DOHH2 (cell line): ENCODE data around the gene DNAJB5.

Source experiments
- EZH2phosphoT487 ChIP-seq: fragments of 200-600 bp; sonication (generic); IDR thresholded peaks from 2 replicates; pipeline ENCODE4 v1.6.1; 2017; ENCODE audit warnings: borderline replicate concordance, mild to moderate bottlenecking, antibody characterized with exemption, low read length, moderate library complexity, mixed read lengths
- TF ChIP-seq, protein P1 (sequence below): fragments of 200-600 bp; sonication (generic); IDR thresholded peaks from one replicate; pipeline ENCODE4 v1.5.1; 2014; ENCODE audit warnings: antibody characterized with exemption, mild to moderate bottlenecking, low read depth, low read length; ENCODE audit not compliant: poor library complexity, severe bottlenecking

DNA sequence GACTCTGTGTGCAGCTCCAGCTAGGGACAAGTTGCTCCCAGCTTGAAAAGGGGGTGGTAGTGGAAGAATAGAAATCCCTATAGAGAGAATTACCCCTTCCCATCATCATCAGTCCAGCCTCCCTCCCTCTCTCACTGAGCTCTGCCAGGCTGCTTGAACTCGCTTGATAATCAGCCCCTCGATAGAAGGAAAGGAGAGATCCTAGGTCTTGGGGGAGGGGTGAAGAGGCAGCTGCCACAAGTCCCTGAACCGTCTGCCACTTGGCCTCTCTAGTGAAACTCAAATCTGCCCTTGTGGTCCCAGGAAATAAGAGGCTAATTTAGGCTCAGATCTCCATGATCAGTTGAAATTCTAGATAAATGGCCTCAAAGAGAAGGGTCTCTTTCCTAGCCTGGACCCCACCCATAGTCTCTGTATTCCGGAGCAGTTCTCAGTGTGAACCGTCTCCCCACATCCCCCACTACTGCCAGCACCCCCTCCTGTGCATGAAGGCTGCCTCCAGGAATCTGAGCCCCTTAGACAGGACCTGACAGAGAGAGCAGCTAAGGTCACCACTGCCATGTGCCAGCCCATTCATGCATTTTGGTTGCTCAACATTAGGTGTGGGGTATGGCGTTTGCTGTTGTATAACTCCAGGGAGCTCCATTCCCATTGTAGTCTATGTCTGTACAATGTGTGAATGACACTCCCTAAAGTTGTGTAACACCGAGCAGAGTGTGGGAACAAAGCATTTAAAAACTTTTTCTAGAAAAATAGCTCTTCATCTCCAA lies 5.5 kb downstream of the DNAJB5 start:
- TF ChIP-seq, protein P1, sequence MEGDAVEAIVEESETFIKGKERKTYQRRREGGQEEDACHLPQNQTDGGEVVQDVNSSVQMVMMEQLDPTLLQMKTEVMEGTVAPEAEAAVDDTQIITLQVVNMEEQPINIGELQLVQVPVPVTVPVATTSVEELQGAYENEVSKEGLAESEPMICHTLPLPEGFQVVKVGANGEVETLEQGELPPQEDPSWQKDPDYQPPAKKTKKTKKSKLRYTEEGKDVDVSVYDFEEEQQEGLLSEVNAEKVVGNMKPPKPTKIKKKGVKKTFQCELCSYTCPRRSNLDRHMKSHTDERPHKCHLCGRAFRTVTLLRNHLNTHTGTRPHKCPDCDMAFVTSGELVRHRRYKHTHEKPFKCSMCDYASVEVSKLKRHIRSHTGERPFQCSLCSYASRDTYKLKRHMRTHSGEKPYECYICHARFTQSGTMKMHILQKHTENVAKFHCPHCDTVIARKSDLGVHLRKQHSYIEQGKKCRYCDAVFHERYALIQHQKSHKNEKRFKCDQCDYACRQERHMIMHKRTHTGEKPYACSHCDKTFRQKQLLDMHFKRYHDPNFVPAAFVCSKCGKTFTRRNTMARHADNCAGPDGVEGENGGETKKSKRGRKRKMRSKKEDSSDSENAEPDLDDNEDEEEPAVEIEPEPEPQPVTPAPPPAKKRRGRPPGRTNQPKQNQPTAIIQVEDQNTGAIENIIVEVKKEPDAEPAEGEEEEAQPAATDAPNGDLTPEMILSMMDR, result no peak
- TF ChIP-seq EZH2phosphoT487, result no peak
